Sigmoid colon (tissue), 4 donors: ENCODE measurements around the gene GPR142.

ENCODE experiments used
- POLR2A ChIP-seq, 2 donors: fragments of 450-650 bp; IDR thresholded peaks; one replicate each; pipeline ENCODE4 v1.6.1; 2016; ENCODE audit warnings: antibody characterized with exemption in 2 of 2, mild to moderate bottlenecking in 2 of 2, moderate library complexity in 2 of 2
- POLR2AphosphoS5 ChIP-seq, 4 donors: sonication (generic); formaldehyde crosslinking; IDR thresholded peaks; one replicate each; pipeline ENCODE4 v1.6.1; 2017; ENCODE audit warnings: antibody characterized with exemption in 4 of 4
- TF ChIP-seq, protein P1 (sequence below), 4 experiments: fragments of 450-650 bp in 3 of 4; fragments of 200-600 bp in 1 of 4; IDR thresholded peaks; one replicate each; pipeline ENCODE4 v1.5.1; 2016 to 2019; ENCODE audit warnings: antibody characterized with exemption in 4 of 4, mild to moderate bottlenecking in 3 of 4, moderate library complexity in 2 of 4

DNA sequence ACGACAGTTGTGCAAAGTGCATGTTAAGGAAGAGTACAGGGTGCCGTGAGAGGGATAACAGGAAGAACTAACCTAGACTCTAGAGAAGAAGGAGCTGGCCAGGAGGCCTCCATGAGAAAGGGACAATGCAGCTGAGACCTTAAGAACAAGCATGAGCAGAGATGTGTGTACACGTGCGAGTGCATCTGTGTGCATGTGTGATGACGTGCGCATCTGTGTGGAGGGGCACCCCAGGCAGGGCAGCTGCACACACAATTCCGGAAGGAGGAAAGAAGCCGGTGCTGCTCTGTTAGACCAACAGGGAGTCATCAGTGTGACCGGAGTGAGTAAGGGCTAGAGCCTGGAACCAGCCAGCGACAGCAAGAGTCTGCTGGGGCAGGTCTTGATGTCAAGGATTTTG lies 48.9 kb upstream of the GPR142 start:
- no peak for TF ChIP-seq POLR2AphosphoS5 (IDR thresholded peaks at IDR 0.05)
- TF ChIP-seq, protein P1, sequence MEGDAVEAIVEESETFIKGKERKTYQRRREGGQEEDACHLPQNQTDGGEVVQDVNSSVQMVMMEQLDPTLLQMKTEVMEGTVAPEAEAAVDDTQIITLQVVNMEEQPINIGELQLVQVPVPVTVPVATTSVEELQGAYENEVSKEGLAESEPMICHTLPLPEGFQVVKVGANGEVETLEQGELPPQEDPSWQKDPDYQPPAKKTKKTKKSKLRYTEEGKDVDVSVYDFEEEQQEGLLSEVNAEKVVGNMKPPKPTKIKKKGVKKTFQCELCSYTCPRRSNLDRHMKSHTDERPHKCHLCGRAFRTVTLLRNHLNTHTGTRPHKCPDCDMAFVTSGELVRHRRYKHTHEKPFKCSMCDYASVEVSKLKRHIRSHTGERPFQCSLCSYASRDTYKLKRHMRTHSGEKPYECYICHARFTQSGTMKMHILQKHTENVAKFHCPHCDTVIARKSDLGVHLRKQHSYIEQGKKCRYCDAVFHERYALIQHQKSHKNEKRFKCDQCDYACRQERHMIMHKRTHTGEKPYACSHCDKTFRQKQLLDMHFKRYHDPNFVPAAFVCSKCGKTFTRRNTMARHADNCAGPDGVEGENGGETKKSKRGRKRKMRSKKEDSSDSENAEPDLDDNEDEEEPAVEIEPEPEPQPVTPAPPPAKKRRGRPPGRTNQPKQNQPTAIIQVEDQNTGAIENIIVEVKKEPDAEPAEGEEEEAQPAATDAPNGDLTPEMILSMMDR (IDR thresholded peaks at IDR 0.05), result no peak
- no peak for TF ChIP-seq POLR2A (IDR thresholded peaks at IDR 0.05)
